ENCODE measurements around the gene SLC38A8. TPM values are rescaled to one million over a fixed set of nuclear protein-coding genes. Genes with fewer than 3 reads are reported as not detected.

SLC38A8 gene
- total RNA-seq, 2 experiments from 2014 or later = not detected

- no peaks in the 10 kb centered on the region for H4K20me1 ChIP-seq (ENCODE audit: insufficient read depth, low read length)
- no peaks in the 10 kb centered on the region for H3K9me3 ChIP-seq (ENCODE audit: low read length)
- no peak overlapping the region for H3K4me2 ChIP-seq (ENCODE audit: low read length)
- no peaks in the 10 kb centered on the region for H3K9me2 ChIP-seq (ENCODE audit: insufficient read depth, low read length)
- POLR2A ChIA-PET = no interaction called here
- BruUV-seq (replicated peaks) = no TSS peak
- TF ChIP-seq EZH2phosphoT487 (IDR thresholded peaks at IDR 0.05; ENCODE audit: borderline replicate concordance, low read depth, low read length) (no peak), CTCF (conservative IDR thresholded peaks at IDR 0.05; ENCODE audit: low read length) (no peak)
- CTCF ChIA-PET (ENCODE audit: unreplicated experiment) = no interaction called here
- no peaks in the 10 kb centered on the region for H3K4me1 ChIP-seq (ENCODE audit: insufficient read depth, low read length, poor library complexity, severe bottlenecking)
- no peaks in the 10 kb centered on the region for H3K36me3 ChIP-seq (ENCODE audit: insufficient read depth, low read length)
- no peak for DNase-seq (ENCODE audit: low spot score)
- H3K27ac ChIP-seq (ENCODE audit: low read depth, low read length, poor library complexity, severe bottlenecking) = no peak overlapping the region
- H3K79me2 ChIP-seq (ENCODE audit: insufficient read depth, low read depth, low read length) = no peaks in the 10 kb centered on the region
- intact Hi-C loops (cut with micrococcal nuclease; ENCODE audit: unreplicated experiment) = no loop called here
- no peak overlapping the region for H3K4me3 ChIP-seq (ENCODE audit: low read depth, low read length, poor library complexity, severe bottlenecking)
- H2AFZ ChIP-seq (ENCODE audit: low read length) = no peak overlapping the region
Measured at GRCh38 chr16:84026606-84027005, 16.0 kb downstream of the SLC38A8 start.

GRCh38 chr16:84024854-84025253 lies 17.7 kb downstream of the SLC38A8 start:
- Histone ChIP-seq H3K27ac (ENCODE audit: low read depth, low read length, poor library complexity, severe bottlenecking) (no peak overlapping the region), H4K20me1 (ENCODE audit: insufficient read depth, low read length) (no peaks in the 10 kb centered on the region), H3K79me2 (ENCODE audit: insufficient read depth, low read depth, low read length) (no peaks in the 10 kb centered on the region), H3K9me3 (ENCODE audit: low read length) (no peaks in the 10 kb centered on the region), H3K36me3 (ENCODE audit: insufficient read depth, low read length) (no peaks in the 10 kb centered on the region), H3K4me3 (ENCODE audit: low read depth, low read length, poor library complexity, severe bottlenecking) (no peak overlapping the region), H3K4me1 (ENCODE audit: insufficient read depth, low read length, poor library complexity, severe bottlenecking) (no peaks in the 10 kb centered on the region), H3K4me2 (ENCODE audit: low read length) (no peak overlapping the region), H3K9me2 (ENCODE audit: insufficient read depth, low read length) (no peaks in the 10 kb centered on the region), H2AFZ (ENCODE audit: low read length) (no peak overlapping the region)
- BruUV-seq (replicated peaks) = no TSS peak
- TF ChIP-seq CTCF (conservative IDR thresholded peaks at IDR 0.05; ENCODE audit: low read length) (no peak), EZH2phosphoT487 (IDR thresholded peaks at IDR 0.05; ENCODE audit: borderline replicate concordance, low read depth, low read length) (no peak)
- no peak for DNase-seq (ENCODE audit: low spot score)
- POLR2A ChIA-PET = no interaction called here
- CTCF ChIA-PET (ENCODE audit: unreplicated experiment) = no interaction called here
- intact Hi-C loops (cut with micrococcal nuclease; ENCODE audit: unreplicated experiment) = no loop called here

GRCh38 chr16:84022644-84023043 lies 20.0 kb downstream of the SLC38A8 start:
- POLR2A ChIA-PET = no interaction called here
- Histone ChIP-seq H3K27ac (ENCODE audit: low read depth, low read length, poor library complexity, severe bottlenecking) (no peak overlapping the region), H3K9me3 (ENCODE audit: low read length) (no peaks in the 10 kb centered on the region), H3K9me2 (ENCODE audit: insufficient read depth, low read length) (no peaks in the 10 kb centered on the region), H2AFZ (ENCODE audit: low read length) (no peak overlapping the region), H3K4me1 (ENCODE audit: insufficient read depth, low read length, poor library complexity, severe bottlenecking) (no peaks in the 10 kb centered on the region), H3K4me2 (ENCODE audit: low read length) (no peak overlapping the region), H3K4me3 (ENCODE audit: low read depth, low read length, poor library complexity, severe bottlenecking) (no peak overlapping the region), H3K79me2 (ENCODE audit: insufficient read depth, low read depth, low read length) (no peaks in the 10 kb centered on the region), H4K20me1 (ENCODE audit: insufficient read depth, low read length) (no peaks in the 10 kb centered on the region), H3K36me3 (ENCODE audit: insufficient read depth, low read length) (no peaks in the 10 kb centered on the region)
- TF ChIP-seq EZH2phosphoT487 (IDR thresholded peaks at IDR 0.05; ENCODE audit: borderline replicate concordance, low read depth, low read length) (no peak), CTCF (conservative IDR thresholded peaks at IDR 0.05; ENCODE audit: low read length) (no peak)
- CTCF ChIA-PET (ENCODE audit: unreplicated experiment) = no interaction called here
- BruUV-seq (replicated peaks) = no TSS peak
- intact Hi-C loops (cut with micrococcal nuclease; ENCODE audit: unreplicated experiment) = no loop called here
- no peak for DNase-seq (ENCODE audit: low spot score)

Data from OCI-LY7 (cell line).